Ovary (tissue), 9 donors: ENCODE results near the gene FBXL17. TPM values are rescaled to one million over a fixed set of nuclear protein-coding genes. Genes with fewer than 3 reads are reported as not detected.

Source experiments
- DNase-seq, 5 donors: peaks; one replicate each; pipeline ENCODE4 v3.0.0-alpha.2; 2019 to 2020
- H3K27ac ChIP-seq, 2 donors: fragments of 200-600 bp; one replicate each; pipeline versions ENCODE4 v1.5.1 to v1.8.0; 2019 to 2022
- H3K27me3 ChIP-seq: fragments of 200-600 bp; one replicate; pipeline ENCODE4 v1.8.0; 2022
- H3K36me3 ChIP-seq: fragments of 200-600 bp; sonication (generic); one replicate; pipeline ENCODE4 v1.5.1; 2019
- H3K4me1 ChIP-seq: one replicate; pipeline ENCODE4 v1.8.1; 2013; ENCODE audit warnings: mild to moderate bottlenecking, moderate library complexity; ENCODE audit not compliant: insufficient read depth
- H3K4me3 ChIP-seq: fragments of 200-600 bp; sonication (generic); one replicate; pipeline ENCODE4 v1.5.1; 2017
- H3K9me3 ChIP-seq, 2 donors: fragments of 200-600 bp in 1 of 2; sonication (generic) in 1 of 2; one replicate each; pipeline versions ENCODE4 v1.5.1 to v1.8.1; 2013 to 2019; ENCODE audit warnings: mild to moderate bottlenecking in 1 of 2, moderate library complexity in 1 of 2
- EP300 ChIP-seq: sonication (generic); formaldehyde crosslinking; IDR thresholded peaks from one replicate; pipeline ENCODE4 v1.6.1; 2017; ENCODE audit warnings: antibody characterized with exemption
- POLR2A ChIP-seq: fragments of 450-650 bp; IDR thresholded peaks from one replicate; pipeline ENCODE4 v1.6.1; 2017; ENCODE audit warnings: antibody characterized with exemption, mild to moderate bottlenecking, moderate library complexity
- WGBS, 3 donors: extraction: QIAGEN DNeasy Blood & Tissue Kit in 1 of 3; methylation state at CpG; one replicate each; pipeline versions ENCODE4 v1.1.5 to v1.1.7; 2013 to 2017; 5-methylcytosine and 5-hydroxymethylcytosine counted together
- intact Hi-C, 4 donors: fragments of 100-400 bp; cut with DNase I; formaldehyde crosslinking; loops; one replicate each; pipeline versions ENCODE4 v1.11.0 to v1.15.1; 2022 to 2023
- polyA plus RNA-seq, 2 donors: library from polyadenylated mRNA; stranded (reverse); fragments of 200-250 nt in 1 of 2; fragments of 350-450 nt in 1 of 2; fragmentation: Illumina TruSeq in 1 of 2; extraction: RNeasy Lipid Tissue Mini Kit (QIAGEN cat#74804) in 1 of 2; gene quantifications; one replicate each; pipeline ENCODE4 v1.2.3, GENCODE V29; 2013 to 2014
- total RNA-seq, 7 donors: library from RNA; depleted of rRNA in 2 of 7; stranded (reverse); fragments of >200 nt in 2 of 7; fragmentation: NEBNext Ultra II Directional in 3 of 7; extraction: Animal tissue kit (Norgen Biotek cat#: 25700) in 3 of 7; gene quantifications; one replicate each; pipeline versions ENCODE4 v1.1.0 to v1.2.4, GENCODE V29; 2016 to 2023
- TF ChIP-seq, protein P1 (sequence below), 3 donors: fragments of 450-650 bp in 2 of 3; fragments of 200-600 bp in 1 of 3; IDR thresholded peaks; one replicate each; pipeline versions ENCODE4 v1.5.1 to v1.8.0; 2016 to 2022; ENCODE audit warnings: antibody characterized with exemption in 3 of 3, mild to moderate bottlenecking in 1 of 3
- donor health status: DM: no; HTN: no; CAD: no; lungs with moderate emphysema.
- donor health status: DM: no; HTN: no; CAD: no.
- donor health status: Bipolar disorder and iron deficiency.
- donor health status: DM: yes; HTN: yes; CAD: no.
- donor health status: DM: no; HTN: no; CAD: no.
- donor health status: DM: yes; HTN: yes; CAD: no.

FBXL17 gene
- total and polyA plus RNA-seq, 9 donors: 6.8 to 20.4 (median 15.9) TPM

GRCh38 chr5:108345541-108346171 lies 36.2 kb downstream of the FBXL17 start:
- 93 to 97% (median 96%) methylated on average over 2 of the region's 2 CpGs for WGBS, 3 donors
- Histone ChIP-seq H3K27me3 (no peaks in the 10 kb centered on the region), H3K9me3 (no peaks in the 10 kb centered on the region), H3K27ac (no peak overlapping the region), H3K4me3 (no peak overlapping the region), H3K4me1 (no peaks in the 10 kb centered on the region), H3K36me3 (no peaks in the 10 kb centered on the region)
- intact Hi-C loops: no loop called here
- TF ChIP-seq POLR2A (no peak), EP300 (no peak)
- TF ChIP-seq, protein P1, sequence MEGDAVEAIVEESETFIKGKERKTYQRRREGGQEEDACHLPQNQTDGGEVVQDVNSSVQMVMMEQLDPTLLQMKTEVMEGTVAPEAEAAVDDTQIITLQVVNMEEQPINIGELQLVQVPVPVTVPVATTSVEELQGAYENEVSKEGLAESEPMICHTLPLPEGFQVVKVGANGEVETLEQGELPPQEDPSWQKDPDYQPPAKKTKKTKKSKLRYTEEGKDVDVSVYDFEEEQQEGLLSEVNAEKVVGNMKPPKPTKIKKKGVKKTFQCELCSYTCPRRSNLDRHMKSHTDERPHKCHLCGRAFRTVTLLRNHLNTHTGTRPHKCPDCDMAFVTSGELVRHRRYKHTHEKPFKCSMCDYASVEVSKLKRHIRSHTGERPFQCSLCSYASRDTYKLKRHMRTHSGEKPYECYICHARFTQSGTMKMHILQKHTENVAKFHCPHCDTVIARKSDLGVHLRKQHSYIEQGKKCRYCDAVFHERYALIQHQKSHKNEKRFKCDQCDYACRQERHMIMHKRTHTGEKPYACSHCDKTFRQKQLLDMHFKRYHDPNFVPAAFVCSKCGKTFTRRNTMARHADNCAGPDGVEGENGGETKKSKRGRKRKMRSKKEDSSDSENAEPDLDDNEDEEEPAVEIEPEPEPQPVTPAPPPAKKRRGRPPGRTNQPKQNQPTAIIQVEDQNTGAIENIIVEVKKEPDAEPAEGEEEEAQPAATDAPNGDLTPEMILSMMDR (IDR thresholded peaks at IDR 0.05): no peak
- DNase-seq: no peak

- no peak for DNase-seq
- intact Hi-C loops: no loop called here
- H3K9me3 ChIP-seq: no peaks in the 10 kb centered on the region
- TF ChIP-seq POLR2A (no peak), EP300 (no peak)
- TF ChIP-seq, protein P1 (IDR thresholded peaks at IDR 0.05): no peak
- no peak overlapping the region for H3K4me3 ChIP-seq
- H3K27me3 ChIP-seq: no peaks in the 10 kb centered on the region
- no peaks in the 10 kb centered on the region for H3K36me3 ChIP-seq
- H3K27ac ChIP-seq: no peak overlapping the region
- 85 to 91% (median 89%) methylated on average over 5 of the region's 5 CpGs for WGBS, 3 donors
- H3K4me1 ChIP-seq: no peaks in the 10 kb centered on the region
Observed at GRCh38 chr5:108344103-108344822, 37.6 kb downstream of the FBXL17 start.

DNA sequence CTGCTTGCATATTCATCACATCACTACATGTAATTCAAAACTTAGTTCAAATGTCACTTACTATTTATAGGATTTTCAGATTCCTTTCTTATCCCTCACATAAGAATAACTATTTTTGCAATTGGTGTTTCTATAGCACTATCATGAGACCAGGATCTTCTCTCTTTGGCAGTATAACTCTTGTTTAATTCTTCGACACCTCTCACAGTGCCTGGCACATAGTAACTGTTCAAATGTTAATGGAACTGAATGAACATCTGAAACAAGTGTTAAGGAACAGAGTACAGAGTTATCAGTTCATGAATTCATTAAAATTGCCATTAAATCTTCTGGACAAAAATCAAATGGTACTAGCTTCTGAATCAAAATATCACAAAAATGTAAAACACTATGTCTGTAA lies 40.0 kb downstream of the FBXL17 start:
- H3K27ac ChIP-seq: no peak overlapping the region
- H3K4me3 ChIP-seq: no peak overlapping the region
- TF ChIP-seq, protein P1 (IDR thresholded peaks at IDR 0.05): no peak
- TF ChIP-seq EP300: no peak
- TF ChIP-seq POLR2A: no peak
- no peaks in the 10 kb centered on the region for H3K4me1 ChIP-seq
- no peaks in the 10 kb centered on the region for H3K36me3 ChIP-seq
- H3K27me3 ChIP-seq: no peaks in the 10 kb centered on the region
- WGBS, 3 donors: 90 to 97% (median 93%) methylated on average over 1 of the region's 1 CpG
- intact Hi-C loops: no loop called here
- no peak for DNase-seq
- H3K9me3 ChIP-seq: no peaks in the 10 kb centered on the region

- Histone ChIP-seq H3K27ac (no peak overlapping the region), H3K27me3 (no peaks in the 10 kb centered on the region), H3K9me3 (no peaks in the 10 kb centered on the region), H3K4me3 (no peak overlapping the region), H3K36me3 (no peaks in the 10 kb centered on the region), H3K4me1 (no peaks in the 10 kb centered on the region)
- intact Hi-C loops: no loop called here
- 94 to 96% (median 95%) methylated on average over 8 of the region's 8 CpGs for WGBS, 3 donors
- no peak for DNase-seq
- TF ChIP-seq POLR2A: no peak
- TF ChIP-seq EP300: no peak
- TF ChIP-seq, protein P1 (IDR thresholded peaks at IDR 0.05): no peak
Observed at GRCh38 chr5:108340131-108340530, 41.8 kb downstream of the FBXL17 start.
